Activated CD4-positive, alpha-beta T cell treated with anti-CD3 and anti-CD28 coated beads, Interleukin-2, Interleukin-6, amounts not matched to agents 100 ng/mL and 50 ng/mL, durations not matched to agents 16 hours and 8 hours (primary cell): ENCODE results near the gene TBX3.

Source experiments
- DNase-seq: peaks from one replicate; pipeline ENCODE4 v3.0.0-alpha.2; 2020

Gene TBX3

DNA sequence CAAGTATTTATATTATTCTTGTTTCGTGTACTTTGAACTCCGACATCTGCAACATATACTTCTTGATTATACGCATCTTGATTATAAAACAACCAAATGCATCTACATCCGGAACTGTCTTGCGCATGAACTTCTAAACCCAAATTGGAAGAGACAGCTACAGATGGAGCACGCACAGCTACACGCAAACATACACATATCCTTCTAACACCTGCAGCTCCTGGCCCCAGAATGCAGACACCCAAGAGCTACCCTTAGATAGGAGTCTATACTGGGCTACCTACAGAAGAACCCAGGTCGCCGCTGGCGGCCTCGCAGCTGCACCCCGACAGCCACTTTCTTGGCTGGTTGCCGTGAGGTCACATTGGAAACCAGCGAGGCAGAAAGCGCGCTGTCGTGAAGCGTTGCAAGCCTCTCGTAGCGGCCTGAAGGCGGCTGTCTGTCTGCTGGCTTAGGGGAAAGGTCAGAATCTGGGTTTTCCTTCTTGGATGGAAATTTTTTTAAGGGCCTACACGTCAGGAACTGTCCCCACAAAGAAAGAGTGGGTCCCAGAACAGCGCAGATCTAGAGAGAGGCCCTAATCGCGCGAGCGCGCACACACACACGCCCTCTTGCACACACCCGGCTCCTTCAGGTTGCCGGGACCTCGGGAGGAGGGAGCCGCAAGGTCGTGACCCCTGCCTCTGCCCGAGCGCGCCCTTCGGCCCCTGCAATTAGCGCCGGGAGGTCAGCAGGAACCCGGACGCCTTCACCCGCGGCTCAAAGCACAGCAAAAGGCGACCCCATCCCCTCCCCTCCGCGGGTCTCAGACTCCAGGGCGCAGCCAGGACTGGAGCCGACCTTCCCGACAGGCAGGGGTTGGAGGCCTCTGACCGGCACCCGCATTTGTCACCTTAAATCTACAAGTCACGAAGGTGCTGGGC is 17.0 kb downstream of the TBX3 start:
- no peak for DNase-seq

- no peak for DNase-seq
Measured at GRCh38 chr12:114665411-114666260, 18.3 kb downstream of the TBX3 start.

DNA sequence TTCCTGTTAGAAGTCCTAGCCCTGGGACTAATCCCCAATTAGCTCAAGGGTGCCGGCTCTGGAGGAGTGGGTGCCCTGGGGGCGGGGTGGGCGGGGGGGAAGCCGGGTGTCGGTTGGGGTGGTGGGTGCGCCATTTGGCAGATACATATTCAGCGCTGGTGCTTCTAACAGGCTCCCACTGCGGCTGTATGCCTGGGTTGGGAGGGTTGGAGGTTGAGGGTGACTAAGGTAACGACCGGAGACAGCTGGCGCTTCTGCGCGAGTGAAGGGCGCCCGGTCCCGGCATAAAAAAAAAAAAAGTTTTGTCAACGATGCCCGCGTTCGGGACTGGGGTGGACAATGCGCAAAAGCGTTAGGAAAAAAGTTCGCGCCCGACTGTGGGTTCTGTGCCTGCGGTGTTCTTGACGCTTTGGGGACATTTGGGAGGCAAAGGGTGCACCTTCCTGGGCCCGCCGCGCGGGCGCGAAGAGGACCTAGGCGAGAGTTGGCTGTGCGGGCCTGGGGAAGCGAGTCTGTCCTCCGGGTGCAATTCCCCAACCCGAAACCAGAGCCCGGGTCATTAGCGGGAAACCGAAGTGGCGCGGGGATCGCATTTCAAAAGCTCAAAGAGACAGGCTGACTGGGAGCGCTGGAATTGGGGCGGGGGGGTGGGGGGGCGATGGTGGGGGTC is 19.2 kb downstream of the TBX3 start:
- DNase-seq = no peak

GRCh38 chr12:114662512-114663177 is 21.3 kb downstream of the TBX3 start:
- DNase-seq = peak; percentile 73

DNA sequence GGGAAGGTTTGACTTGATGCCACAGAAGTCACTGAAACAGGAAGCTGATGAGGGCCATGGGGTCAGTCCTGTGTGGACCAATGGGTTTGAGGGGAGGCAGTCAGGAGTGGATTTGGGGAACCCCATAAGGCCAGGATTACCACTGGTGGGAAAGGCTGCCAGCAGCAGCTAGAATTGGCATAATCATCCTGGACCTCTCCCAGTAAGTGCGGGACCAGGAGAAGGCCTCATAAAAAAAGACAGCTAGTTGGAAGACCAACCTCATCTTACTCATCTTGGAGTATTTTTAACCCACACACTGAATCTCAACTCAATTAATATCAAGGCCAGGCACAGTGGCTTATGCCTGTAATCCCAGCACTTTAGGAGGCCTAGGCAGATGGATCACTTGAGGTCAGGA is 22.7 kb downstream of the TBX3 start:
- DNase-seq = no peak

DNA sequence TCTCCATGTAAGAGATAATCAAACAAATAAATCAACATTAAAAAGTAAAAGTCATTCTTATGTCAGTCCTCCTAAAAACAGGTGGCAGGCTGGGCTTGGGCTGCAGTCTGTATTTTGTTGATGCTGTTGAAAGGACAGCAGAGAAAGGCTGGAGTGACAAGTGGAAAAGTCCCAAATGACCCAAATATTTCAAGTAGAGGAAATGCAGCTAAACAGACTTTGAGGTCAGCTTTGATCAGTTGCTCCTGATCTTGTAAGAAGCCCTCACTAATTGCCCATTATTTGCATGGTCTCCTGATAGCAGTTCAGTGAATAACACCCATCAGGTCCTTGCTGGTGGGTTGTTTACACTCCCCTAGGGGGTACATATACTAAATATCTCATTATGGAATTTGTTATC is 24.9 kb downstream of the TBX3 start:
- DNase-seq = no peak

DNA sequence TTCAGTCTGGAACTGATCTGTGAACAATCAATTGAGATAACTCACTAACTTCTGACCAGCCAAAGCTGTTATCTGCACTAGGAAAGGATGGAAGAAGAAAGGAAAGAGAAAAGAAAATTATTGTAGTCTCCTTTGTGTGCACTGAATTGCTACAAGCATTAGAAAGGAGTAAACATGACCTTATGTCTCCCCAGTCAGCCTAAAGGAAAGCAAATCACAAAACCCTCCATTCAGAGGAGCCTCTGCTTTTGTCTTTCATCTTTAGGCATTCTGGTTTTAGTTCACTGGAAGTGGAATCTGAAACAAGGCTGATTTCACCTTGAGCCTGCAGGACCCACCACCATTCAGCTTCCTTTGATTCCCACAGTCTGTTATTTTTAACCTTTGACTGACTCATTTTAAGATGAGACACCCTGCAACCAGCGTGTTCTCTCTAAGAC is 26.0 kb downstream of the TBX3 start:
- DNase-seq = no peak

DNA sequence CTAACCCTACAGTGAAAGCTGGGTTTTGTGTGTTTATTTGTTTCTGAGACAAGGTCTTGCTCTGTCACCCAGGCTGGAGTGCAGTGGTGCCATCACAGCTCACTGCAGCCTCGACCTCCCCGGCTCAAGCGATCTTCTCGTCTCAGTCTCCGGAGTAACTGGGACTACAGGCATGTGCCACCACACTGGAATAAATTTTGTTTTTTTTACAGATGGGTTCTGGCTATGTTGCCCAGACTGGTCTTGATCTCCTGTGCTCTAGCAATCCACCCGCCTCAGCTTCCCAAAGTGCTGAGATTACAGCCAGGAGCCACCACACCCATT is 26.4 kb downstream of the TBX3 start:
- no peak for DNase-seq

GRCh38 chr12:114656906-114657596 is 26.9 kb downstream of the TBX3 start:
- no peak for DNase-seq

- no peak for DNase-seq
Measured at GRCh38 chr12:114655934-114656749, 27.8 kb downstream of the TBX3 start.

DNA sequence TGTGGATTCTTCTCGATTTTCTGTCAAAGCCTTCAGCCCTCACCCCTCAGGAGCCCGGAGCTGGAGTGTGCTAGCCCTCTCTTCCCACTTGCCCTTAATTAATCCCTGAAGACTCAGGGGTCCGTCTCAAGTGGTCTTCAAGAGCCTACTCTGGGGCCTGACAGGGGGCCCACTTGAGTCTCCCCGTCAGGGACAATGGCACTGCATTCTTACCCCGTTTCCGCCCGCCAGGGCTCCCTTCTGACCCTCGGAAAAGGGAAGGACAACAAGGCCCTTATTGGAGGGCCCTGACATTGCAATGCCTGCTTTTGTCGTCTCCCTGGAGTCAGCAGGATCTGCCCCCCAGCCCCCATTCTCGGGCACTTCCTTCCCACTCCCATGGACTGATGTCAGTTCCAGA is 34.4 kb downstream of the TBX3 start:
- no peak for DNase-seq

DNA sequence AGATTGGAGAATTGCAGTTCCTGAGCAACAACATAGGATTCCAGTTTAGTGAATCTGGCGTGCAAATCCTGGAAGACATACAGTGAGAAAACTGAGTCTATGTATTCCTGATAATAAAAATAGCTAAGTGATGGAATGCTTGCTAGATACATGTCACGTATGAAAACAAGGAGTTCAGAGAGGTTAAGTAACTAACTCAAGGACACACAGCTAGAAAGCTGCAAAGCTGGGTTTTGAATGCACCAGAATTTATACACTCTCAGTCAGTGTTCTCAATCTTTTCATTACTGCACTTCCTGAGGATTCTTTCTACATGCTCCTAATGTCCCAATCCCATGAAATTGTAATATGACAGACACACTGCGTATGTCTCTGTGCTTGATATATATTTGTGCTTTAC is 35.3 kb downstream of the TBX3 start:
- no peak for DNase-seq

DNA sequence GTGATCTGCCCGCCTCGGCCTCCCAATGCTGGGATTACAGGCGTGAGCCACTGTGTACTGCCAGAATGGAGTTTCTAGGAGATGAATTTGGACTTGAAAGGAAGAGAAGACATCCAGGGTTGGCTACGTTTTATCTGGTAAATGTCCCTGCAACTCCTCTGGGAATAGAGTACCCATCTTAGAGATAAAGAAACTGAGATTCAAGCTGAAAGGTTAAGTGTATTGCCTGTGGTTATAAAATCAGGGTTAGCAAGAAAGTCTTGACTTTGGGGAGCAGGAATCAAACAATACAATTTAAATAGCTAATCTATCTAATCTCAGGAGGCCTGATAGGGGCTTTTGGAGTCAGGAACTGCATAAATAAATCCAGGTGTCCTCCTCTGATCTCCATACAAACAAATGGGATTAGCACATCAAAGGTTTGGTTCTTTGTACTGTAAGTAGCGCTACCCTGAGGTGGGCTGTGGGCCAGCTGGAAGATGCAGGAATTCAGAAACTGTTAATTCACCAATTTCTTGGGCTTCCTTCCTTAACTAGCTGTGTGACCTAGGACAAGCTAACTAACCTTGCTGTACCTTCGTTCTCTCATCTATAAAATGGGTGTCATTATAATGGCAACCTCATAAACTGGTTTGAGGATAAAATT is 45.1 kb downstream of the TBX3 start:
- no peak for DNase-seq

- DNase-seq = no peak
Measured at GRCh38 chr12:114636723-114637480, 47.1 kb downstream of the TBX3 start.

DNA sequence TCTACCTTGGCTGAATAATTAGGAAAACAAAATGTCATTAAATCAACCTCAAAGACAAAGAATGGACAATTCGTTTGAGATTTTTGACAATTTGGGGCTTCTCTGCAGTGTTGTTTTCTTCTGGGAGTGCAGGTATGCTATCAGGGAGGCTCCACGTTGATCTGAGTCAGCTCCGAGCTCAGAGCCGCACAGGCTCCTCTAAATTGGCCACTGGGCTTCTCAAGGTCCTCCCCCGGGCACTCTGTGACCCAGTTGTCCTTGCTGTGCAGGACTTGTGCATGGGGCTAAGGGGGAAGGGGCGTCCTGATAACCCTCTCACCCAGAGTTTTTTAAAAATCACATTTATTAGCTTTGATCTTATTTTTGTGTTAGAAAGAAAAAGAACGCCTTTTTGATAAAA is 52.7 kb downstream of the TBX3 start:
- DNase-seq = no peak

DNA sequence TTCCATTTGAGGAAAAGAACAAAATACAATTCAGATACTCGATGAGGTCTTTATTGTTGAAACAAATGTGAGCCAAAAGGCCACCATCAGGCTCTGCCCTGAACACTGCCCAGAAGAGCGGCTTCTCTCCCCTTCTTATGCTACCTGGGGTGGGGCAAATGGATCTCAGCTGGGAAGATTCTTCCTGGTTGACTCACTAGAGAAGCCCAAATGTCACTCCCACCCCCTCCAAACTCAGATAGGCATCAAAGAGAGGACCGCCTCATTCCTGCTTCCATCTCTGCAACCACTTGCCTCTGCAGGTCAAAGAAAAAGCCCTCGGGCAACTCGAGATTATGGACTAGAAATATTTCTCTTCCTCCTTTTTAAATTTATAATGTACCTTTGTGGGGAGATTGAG is 55.8 kb downstream of the TBX3 start:
- no peak for DNase-seq

GRCh38 chr12:114627393-114627792 is 56.6 kb downstream of the TBX3 start:
- DNase-seq = no peak

GRCh38 chr12:114625294-114625851 is 58.6 kb downstream of the TBX3 start:
- peak; percentile 47 for DNase-seq

DNA sequence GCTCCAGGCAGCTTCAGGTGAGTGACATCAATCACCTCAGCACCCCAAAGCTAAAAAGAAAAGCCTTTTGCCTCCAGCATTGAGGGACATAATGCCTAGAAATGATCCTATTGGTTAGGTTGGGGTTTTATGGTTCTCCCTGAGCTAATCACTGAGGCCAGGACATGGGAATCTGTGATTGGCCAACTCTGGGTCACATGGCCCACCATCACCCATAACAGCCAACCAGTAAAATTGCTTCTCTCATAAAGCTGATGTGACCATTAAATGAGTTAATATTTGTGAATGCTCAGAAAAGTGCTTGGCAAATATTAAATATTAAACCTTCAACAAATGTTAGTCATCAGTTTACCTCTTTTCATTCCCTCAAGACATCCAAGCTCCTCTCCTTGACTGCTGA is 60.2 kb downstream of the TBX3 start:
- DNase-seq = no peak
